HG03139 (cell line): ENCODE data around the gene LCNL1.
"Not testable (repeated sequence)": the region's sequence is repeated elsewhere in the genome, so short reads cannot be mapped to it uniquely, and the experiment has no call there.

Source experiments
- ATAC-seq: cut with Tn5 transposase; IDR thresholded peaks from one replicate; pipeline ENCODE4 v1.9.1; 2021; ENCODE audit not compliant: unreplicated experiment

Gene LCNL1

DNA sequence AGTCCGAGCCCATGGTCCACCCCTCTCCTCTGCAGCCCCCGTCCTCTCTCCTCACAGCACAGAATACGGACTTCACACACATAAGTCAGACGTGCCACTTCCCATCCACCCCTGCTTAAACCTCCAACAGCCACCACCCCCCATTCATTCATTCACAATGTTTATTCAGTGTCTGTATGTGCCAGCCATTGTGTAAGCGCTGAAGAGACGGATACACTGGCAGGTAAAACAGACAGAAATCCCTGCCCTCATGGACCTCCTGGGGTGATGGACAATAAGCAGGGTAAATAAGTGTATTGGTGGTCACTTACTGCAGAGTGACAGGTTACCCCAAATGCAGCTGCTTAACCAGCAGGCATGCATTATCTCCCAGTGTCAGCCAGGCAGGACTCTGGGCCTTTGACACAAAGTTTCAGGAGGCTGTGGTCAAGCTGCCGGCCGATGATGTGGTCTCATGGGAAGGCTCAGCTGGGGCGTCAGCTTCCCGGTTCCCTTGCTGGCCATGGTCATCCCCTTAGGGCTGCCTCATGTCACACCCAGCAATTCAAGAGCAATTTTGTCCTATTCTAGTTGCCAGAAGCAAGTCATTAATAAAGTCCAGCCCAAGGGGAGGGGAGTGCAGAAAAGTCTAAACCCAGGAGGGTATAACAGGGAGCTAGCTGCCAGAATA is 7.6 kb downstream of the LCNL1 start:
- ATAC-seq: no peak

DNA sequence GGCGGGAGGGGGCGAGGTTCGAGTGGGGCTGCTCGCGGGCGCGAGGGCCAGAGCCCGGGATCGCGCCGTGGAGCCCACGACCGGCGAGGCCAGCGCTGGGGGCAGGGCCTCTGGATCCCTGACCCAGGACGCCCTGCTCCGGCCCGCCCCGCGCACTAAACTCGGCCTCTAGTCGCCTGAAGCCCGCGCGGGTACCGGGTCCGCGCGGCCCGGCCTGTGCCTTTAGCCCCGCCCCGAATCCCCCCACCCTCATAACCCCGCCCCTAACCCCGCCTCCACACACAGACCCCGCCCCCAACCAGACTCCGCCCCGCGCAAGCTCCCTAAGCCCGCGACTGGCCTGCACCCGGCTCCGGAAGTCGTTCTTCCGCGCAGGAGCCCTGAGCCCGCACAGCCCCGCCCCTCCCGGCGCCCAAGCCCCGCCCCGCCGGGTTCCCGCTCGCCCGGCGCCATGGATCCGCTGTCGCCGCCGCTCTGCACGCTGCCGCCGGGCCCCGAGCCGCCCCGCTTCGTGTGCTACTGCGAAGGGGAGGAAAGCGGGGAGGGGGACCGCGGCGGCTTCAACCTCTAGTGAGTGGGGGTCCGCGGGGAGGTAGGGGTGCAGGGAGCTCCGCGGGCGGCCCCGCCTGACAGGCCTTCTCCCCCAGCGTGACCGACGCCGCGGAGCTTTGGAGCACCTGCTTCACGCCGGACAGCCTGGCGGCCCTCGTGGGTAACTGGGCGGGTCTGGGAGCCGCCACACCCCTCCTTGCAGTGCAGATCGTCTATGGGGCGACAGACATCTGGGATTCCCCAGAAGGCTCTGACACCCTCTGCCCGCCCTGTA is 9.4 kb downstream of the LCNL1 start, which contains the start of gene PAXX:
TSS of gene PAXX (plus strand) at position 430 of the 826 bp plus-strand sequence. CDS start at position 452, 22 bp downstream.
- ATAC-seq: peak; percentile 68

DNA sequence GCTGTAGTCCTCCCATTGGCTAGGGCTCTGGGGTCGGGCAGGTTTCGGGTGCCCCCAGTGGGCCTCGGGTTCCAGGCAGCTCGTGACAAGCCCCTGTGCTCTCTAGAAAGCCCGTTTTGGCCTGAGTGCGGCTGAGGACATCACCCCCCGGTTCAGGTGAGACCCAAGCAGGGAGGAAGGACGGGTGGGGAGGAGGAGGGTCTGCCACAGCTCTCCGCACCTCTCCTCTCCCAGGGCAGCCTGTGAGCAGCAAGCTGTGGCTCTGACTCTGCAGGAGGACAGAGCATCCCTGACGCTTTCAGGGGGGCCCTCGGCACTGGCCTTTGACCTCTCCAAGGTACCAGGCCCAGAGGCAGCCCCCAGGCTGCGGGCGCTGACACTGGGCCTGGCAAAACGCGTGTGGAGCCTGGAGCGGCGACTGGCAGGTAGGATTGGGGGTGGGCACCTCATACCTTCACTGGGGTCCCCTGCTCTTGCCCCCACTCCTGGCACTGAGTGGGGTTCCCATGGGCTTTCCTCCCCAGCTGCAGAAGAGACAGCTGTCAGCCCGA is 10.1 kb downstream of the LCNL1 start:
- no peak for ATAC-seq

- ATAC-seq: no peak
Observed at GRCh38 chr9:136994180-136994887, 11.5 kb downstream of the LCNL1 start.

DNA sequence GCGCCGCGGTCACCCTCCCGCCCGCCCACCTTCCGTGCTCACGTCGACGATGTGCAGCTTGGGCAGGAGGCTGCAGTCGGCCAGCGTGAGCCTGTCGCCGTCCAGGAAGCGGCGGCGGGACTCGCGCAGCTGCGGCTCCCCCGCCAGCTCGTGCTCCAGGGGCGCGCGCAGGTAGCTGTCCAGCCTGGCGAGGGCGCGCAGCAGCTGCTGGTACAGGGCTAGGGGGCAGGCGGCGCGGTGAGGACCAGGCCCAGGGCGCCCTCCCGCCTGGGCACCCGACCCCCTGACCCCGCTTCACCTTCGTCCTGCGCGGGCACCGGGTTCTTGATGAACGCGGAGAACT is 12.1 kb downstream of the LCNL1 start:
- no peak for ATAC-seq

GRCh38 chr9:136995362-136995761 is 12.6 kb downstream of the LCNL1 start:
- ATAC-seq: no peak

- no peak for ATAC-seq
Observed at GRCh38 chr9:136995772-136996311, 13.0 kb downstream of the LCNL1 start.

- ATAC-seq: no peak
Observed at GRCh38 chr9:136996361-136997292, 13.8 kb downstream of the LCNL1 start, which contains the start of gene CLIC3. TSS of gene CLIC3 (minus strand) at chr9:136996568. CDS start at chr9:136996543, 25 bp downstream.

DNA sequence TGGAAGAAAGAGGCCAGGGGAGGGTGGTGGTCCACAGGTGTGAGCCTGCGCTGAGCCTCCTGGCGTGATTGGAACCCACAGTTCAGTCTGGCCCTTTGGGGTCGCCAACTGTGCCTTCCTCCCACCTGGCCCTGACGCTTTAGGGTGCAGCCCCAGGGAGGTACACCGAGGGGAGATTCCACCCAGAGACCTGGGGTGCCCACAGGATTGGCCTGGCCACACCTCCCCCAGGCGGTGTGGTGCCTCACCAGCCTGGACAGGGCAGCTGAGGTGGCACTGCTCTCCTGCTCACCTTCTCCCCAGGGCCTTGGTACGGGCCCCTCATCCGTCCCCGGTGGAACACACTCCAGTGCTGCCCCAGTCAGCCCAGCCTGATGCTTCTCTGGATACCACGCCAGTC is 14.6 kb downstream of the LCNL1 start:
- no peak for ATAC-seq

- no peak for ATAC-seq
Observed at GRCh38 chr9:136997830-136998234, 15.0 kb downstream of the LCNL1 start.

DNA sequence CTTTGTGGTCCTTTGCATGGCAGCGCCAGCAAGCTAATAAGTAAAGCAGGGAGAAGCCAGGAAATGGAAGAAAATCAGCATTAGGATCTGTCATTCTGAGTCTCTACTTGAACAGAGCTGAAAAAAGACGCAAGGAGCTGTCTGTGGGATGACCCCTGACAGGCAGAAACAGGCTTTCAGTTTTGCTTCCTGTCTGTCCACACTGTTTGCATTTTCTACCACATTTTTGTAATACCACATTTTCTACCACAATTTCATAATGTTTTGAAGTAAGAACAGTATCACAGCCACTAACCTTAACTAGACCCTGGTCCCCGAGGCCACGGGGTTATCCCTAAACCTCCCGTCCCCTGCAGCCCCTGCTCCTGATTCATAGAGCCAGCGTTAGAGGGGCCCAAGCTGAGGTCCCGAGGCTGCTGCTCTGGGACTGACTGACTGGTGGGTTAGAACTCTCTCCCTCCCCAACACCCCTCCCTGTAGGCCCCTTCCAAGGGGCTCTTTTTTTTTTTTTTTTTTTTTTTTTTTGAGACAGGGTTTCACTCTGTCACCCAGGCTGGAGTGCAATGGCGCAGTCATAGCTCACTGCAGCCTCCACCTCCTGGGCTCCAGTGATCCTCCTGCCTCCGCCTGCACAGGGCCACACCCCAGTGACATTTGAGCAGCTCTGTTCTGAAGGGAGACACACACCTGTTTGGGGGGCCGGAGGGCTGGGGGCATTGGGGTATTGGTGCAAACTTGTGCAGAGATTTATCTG is 17.6 kb downstream of the LCNL1 start:
- ATAC-seq: peak; percentile 51

DNA sequence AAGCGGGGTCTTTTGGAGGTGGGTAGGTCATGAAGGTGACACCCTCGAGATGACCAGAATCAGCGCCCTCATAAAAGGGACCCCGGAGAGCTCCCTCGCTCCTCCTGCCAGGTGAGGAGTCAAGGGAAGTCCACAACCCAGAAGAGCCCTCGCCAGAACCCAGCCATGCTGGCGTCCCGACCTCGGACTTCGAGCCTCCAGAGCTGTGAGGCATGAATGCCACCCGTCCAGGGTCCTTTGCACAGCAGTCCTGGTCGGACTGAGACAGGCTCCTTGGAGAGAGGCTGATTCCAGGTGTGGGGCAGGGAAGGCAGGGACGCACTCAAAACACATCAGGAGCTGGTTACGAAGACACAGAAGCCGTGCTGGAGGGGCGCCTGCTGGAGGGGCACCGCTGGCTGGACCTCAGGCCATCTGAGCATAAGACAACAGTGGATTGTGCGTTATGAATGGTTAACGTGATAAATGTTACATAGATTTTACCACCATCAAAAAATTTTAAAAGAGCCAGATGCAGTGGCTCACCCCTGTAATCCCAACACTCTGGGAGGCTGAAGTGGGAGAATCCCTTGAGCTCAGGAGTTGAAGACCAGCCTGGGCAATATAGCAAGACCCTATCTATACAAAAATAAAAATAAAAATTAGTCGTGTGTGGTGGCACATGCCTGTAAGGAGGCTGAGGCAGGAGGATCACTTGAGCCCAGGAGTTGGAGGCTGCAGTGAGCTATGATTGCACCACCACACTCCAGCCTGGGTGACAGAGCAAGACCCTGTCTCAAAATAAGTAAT is 19.3 kb downstream of the LCNL1 start:
- ATAC-seq: no peak

- ATAC-seq: no peak
Observed at GRCh38 chr9:137002646-137003041, 19.9 kb downstream of the LCNL1 start.

- not testable (repeated sequence) for ATAC-seq
Observed at GRCh38 chr9:137004285-137004684, 21.5 kb downstream of the LCNL1 start.

DNA sequence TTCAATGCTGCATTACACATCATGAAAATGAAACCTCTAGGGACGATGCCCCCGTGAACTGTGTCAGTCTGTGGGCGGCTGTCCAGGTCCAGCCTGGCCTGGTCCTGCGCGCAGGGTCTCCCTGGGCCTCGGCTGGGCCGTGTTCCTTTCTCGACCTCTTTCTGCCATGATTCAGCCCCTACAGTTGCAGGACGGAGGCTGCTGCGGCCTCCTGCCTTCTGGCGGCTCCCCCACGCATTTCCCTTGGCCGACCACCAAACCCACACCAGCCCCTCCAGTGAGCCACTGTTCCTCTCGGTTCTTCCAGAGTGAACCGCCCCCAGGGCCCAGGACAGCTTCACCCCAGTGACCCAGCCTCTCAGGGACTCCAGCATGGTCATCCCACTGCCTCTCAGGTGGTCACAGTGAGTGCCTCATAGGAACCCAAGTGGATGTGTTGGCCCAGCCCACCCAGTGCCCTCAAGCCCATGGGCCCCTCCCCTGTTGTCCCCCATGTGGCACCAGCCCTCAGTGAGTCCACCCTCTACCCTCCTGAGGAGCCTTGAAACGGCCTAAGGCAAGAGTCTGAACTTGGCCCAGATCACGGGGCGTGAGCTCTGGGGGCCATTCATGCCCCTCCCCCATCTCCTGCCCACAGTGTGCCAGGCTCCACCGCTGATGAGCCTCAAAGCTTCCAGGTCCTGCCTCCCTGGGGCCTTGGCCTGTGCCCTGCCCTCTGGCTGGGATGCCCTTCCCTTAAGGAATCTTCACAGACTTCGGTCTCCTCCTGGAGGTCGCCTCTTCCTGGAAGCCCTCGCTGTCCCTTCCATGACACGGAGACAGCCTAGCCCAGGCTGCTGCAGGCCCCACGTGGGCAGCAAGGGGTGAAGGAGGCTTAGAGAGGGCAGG is 23.6 kb downstream of the LCNL1 start:
- no peak for ATAC-seq

- ATAC-seq: no peak
Observed at GRCh38 chr9:137007108-137007815, 24.5 kb downstream of the LCNL1 start.

- no peak for ATAC-seq
Observed at GRCh38 chr9:137007816-137008270, 25.1 kb downstream of the LCNL1 start.
